Activated CD4-positive, alpha-beta T cell treated with anti-CD3 and anti-CD28 coated beads, Interleukin-2, amount 50 U/mL, for 1 hour (primary cell): Measurements from ENCODE around the gene COL3A1.

Experiments used
- DNase-seq: peaks from one replicate; pipeline ENCODE4 v3.0.0-alpha.2; 2020

COL3A1 gene

DNA sequence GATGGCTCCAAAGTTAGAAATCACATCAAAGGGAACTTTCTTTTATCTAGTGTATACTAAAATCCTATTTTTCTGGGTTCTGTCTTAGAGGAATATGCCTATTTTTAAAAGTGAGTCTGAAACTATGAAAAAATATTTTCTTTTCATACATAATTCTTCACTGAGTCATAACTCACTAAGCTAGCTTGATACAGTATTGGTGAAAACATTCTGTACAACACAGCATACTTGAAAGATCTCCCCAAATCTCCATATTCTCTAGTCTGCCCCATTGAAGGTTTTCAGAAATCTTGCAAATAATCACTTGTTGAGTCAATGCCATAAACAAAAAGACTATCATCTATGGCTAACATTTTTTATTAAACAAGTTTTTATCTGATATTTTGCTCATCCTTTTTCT lies 44.5 kb downstream of the COL3A1 start:
- no peak for DNase-seq

DNA sequence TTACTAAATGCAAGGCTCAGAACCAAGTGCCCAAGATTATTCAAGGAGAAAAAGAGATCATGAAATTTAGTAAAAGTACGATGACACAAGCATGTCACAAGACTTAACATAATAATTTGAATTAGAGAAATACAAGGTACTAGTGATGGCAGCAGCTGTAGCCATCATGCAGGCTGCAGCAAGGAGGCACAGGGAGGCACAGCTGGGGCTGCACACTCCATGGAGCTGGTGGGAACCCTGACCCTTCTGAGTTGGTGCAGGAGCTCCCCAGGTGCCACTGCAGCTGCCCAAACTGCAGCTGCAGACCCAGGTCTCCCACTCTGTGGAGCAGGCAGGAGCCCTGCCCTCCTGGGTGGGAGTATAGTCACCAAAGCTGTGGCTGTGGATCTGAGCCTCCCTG lies 46.0 kb downstream of the COL3A1 start:
- DNase-seq = no peak

- DNase-seq = no peak
Observed at GRCh38 chr2:189022053-189022481, 47.9 kb downstream of the COL3A1 start.

GRCh38 chr2:189022492-189022891 lies 48.3 kb downstream of the COL3A1 start:
- no peak for DNase-seq

DNA sequence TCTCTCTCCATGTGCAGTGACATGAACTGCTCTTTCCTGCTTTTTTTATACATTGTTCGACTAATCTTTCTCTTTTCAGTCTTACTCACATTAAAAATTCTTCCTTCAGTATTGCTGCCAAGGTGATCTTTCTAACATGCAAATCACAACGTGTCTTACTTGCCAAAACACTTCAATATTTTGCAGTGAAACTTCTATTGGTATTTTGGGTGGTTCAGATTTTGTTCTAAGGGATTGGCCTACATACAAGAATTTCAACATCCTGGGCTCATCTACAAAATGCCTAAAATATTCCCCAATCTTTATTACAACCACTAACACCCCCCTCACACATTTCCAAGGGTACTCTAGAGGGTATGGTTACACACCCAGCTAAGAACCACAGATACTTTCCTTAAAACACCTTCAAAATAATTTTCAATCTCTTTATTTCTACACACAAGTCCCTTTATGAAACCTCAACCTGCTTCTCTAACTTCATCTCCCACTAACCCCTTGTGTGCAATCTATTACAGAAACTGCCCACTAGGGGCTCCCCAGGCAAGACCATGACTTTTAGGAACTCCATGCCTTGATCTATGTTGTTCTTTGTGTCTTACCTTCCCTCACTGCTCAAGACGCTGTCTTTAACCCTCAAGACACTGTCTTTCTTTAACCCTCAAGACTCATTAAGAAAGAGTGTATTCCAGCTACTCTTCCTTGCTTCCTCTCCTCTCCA lies 50.9 kb downstream of the COL3A1 start:
- DNase-seq = no peak

GRCh38 chr2:189037518-189037917 lies 63.3 kb downstream of the COL3A1 start:
- DNase-seq = no peak

GRCh38 chr2:189045836-189046235 lies 71.7 kb downstream of the COL3A1 start:
- no peak for DNase-seq

DNA sequence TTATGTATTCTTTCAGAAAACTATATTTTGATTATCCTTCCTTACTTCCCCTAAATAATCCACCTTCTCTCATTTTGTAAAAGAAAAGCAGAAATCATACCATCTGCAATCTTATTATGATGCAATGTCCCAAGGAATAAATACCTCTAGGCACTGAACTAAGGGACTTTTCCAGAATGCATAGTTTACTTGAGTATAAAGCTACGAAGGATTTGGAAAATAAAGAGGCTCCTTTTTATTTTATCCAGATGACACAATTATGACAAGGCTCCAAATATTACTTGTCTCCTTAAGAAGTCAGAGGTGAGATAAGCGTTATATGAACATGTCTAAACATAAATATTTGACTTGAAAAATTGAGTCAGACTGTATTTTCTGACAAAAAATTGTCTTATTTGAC lies 72.1 kb downstream of the COL3A1 start:
- DNase-seq = no peak

DNA sequence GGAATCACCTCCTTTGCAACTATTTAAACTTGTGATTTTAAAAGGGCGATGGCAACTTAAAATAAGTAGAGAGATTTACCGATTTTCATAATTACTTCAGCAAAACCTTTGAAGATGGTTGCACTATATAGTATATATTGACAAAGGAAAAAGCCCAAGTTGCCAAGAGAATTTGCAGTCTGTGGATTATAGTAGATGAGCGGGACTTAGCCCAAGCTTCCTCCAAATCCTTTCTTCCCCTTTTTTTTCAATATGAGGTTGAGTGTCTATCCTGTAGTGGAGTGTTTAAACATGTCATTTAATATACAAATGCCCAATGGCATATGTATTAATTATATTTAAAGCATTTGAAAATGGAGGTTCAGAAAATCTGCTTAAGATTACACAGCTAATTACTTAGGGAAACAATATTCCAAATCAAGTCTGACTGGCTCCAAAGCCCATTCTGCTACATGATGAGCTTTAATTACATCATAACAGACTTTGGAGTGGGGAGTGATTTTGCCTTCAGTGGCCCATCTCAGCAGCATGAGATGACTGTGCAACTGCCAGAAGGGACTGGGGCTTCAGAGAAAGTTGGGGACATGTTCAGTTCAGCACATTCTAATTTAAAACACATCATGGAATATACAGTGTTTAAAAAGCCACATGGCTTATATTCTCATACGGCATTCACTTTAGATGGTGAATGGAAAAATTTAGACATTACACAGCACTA lies 73.2 kb downstream of the COL3A1 start:
- DNase-seq = no peak

- no peak for DNase-seq
Observed at GRCh38 chr2:189048189-189048588, 74.0 kb downstream of the COL3A1 start.

GRCh38 chr2:189049709-189050164 lies 75.6 kb downstream of the COL3A1 start:
- DNase-seq = no peak

- no peak for DNase-seq
Observed at GRCh38 chr2:189050165-189050712, 76.1 kb downstream of the COL3A1 start.

DNA sequence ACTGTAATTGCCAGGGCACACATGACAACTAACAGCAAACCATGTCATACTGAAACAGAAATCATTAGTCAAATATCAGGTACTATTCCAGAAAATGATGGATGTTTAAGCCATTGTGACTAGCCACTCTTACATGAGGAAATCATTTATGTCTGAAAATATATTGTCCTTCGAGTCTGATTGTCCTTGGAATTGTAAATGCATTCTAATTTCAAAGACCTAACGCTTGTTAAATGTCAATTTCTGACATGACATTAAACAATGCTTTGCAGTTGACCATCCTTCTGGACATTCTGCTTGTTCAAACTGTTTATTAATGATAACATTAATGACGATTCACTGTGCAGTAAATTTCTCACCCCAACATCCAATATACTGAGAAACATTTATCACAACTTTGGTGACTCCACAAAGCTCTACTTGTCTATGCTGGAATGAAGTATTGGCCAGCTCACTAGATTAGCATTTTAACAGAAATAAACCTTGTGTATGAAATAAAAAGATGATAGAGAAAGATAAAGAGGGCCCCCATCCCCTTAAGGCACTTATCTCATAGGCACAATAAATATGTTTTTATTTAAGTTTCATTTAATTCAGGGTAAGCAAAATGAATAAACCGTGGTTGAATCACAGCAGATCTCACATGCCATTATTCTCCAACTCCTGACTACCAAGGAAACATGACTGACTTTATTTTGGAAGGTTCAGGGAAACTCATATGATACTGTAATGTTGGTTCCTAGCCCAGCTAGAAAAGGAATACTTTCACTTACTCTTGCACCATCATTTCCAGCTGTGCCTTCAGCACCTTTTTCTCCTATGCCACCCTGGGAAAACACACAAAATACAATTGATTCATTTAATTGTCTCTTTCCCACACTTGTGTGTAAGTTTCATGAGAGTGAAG lies 82.3 kb downstream of the COL3A1 start:
- DNase-seq = no peak

- no peak for DNase-seq
Observed at GRCh38 chr2:189057316-189057715, 83.1 kb downstream of the COL3A1 start.

- DNase-seq = no peak
Observed at GRCh38 chr2:189060096-189060642, 86.0 kb downstream of the COL3A1 start.
